HG02678 (cell line): Measurements from ENCODE around the gene PUSL1.
"Not testable (repeated sequence)": the region's sequence is repeated elsewhere in the genome, so short reads cannot be mapped to it uniquely, and the experiment has no call there.

Experiments used
- ATAC-seq: cut with Tn5 transposase; IDR thresholded peaks from one replicate; pipeline ENCODE4 v1.9.1; 2021; ENCODE audit warnings: mild to moderate bottlenecking, moderate library complexity; ENCODE audit not compliant: unreplicated experiment

Gene PUSL1

GRCh38 chr1:1307261-1307922, 1.0 kb upstream of the PUSL1 start:
- ATAC-seq = peak; percentile 7

GRCh38 chr1:1308756-1309250, 406 bp downstream of the PUSL1 start:
- peak; percentile 1 for ATAC-seq

- no peak for ATAC-seq
Observed at GRCh38 chr1:1309251-1310108, 1.1 kb downstream of the PUSL1 start.

GRCh38 chr1:1310109-1310385, 1.6 kb downstream of the PUSL1 start:
- ATAC-seq = no peak

GRCh38 chr1:1310476-1311053, 2.2 kb downstream of the PUSL1 start:
- ATAC-seq = no peak

- ATAC-seq = no peak
Observed at GRCh38 chr1:1311107-1312104, 3.0 kb downstream of the PUSL1 start.

- ATAC-seq = no peak
Observed at GRCh38 chr1:1312450-1313314, 4.3 kb downstream of the PUSL1 start.

GRCh38 chr1:1313500-1314236, 5.3 kb downstream of the PUSL1 start:
- no peak for ATAC-seq

GRCh38 chr1:1314237-1314586, 5.8 kb downstream of the PUSL1 start:
- no peak for ATAC-seq

GRCh38 chr1:1314678-1315335, 6.4 kb downstream of the PUSL1 start:
- no peak for ATAC-seq

- no peak for ATAC-seq
Observed at GRCh38 chr1:1315435-1315954, 7.1 kb downstream of the PUSL1 start.

GRCh38 chr1:1316199-1316598, 7.8 kb downstream of the PUSL1 start:
- ATAC-seq = not testable (repeated sequence)

- ATAC-seq = no peak
Observed at GRCh38 chr1:1317420-1317819, 9.0 kb downstream of the PUSL1 start.

GRCh38 chr1:1318131-1318652, 9.8 kb downstream of the PUSL1 start:
- ATAC-seq = no peak

GRCh38 chr1:1318777-1319645, 10.6 kb downstream of the PUSL1 start:
- ATAC-seq = no peak

- ATAC-seq = no peak
Observed at GRCh38 chr1:1319646-1319941, 11.2 kb downstream of the PUSL1 start.

- no peak for ATAC-seq
Observed at GRCh38 chr1:1320666-1321448, 12.5 kb downstream of the PUSL1 start.
